GM12891 (cell line): ENCODE measurements around the gene SRGAP1.

Experiments used
- POLR2A ChIP-seq: IDR thresholded peaks from 2 replicates; pipeline ENCODE4 v1.6.1; 2011; ENCODE audit warnings: low read depth, low read length, control low read depth
- POLR2AphosphoS5 ChIP-seq: IDR thresholded peaks from 2 replicates; pipeline ENCODE4 v1.6.1; 2011; ENCODE audit warnings: low read depth, low read length, control low read depth
- POU2F2 ChIP-seq: IDR thresholded peaks from 2 replicates; pipeline ENCODE4 v1.6.1; 2011; ENCODE audit warnings: low read depth, mild to moderate bottlenecking, control low read depth, low read length, moderate library complexity
- TAF1 ChIP-seq: IDR thresholded peaks from 2 replicates; pipeline ENCODE4 v1.6.1; 2011; ENCODE audit warnings: low read depth, low read length, control low read depth

DNA sequence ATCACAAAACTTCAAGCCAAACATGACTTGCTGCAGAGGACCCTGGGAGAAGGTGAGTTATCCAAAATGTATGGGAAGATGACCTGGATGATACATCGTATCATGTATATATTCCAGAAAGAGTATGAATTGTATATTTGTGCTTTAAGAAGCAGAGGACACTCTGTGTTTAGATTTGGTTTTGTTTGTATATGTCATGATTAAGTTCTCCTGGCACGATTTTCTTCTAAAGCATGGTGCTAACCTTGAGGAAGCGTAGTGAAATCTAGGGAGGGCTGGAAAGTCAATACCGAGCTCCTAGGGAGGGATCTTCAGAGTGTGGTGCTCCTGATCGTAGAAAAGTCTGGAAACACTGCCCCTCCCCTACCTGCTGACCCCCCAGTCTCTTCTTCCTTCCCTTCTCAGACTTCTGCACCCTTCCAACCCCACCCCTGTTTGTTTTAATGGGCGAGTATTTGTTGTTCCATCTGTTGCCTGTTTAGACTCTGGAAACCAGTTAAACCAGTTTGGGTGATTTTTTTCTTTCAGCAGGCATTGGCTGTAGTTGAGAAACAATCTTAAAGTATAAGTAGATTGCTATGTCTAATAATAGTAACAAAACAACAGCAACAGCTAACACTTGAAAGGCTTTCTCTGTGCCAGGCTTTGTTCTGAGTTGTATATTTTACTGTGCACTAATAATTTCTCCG is 236.0 kb downstream of the SRGAP1 start:
- TF ChIP-seq POLR2A (no peak), POLR2AphosphoS5 (no peak), POU2F2 (no peak), TAF1 (no peak)
